GM21390 (cell line): Measurements from ENCODE around the gene BMPER.

Experiments
- ATAC-seq: cut with Tn5 transposase; IDR thresholded peaks from one replicate; pipeline ENCODE4 v1.9.1; 2021; ENCODE audit not compliant: unreplicated experiment

BMPER gene

GRCh38 chr7:33964417-33965182 is 59.3 kb downstream of the BMPER start:
- no peak for ATAC-seq

GRCh38 chr7:33965183-33965744 is 59.9 kb downstream of the BMPER start:
- no peak for ATAC-seq

GRCh38 chr7:33968591-33968990 is 63.3 kb downstream of the BMPER start:
- no peak for ATAC-seq

- ATAC-seq: no peak
Measured at GRCh38 chr7:33970536-33970935, 65.2 kb downstream of the BMPER start.

GRCh38 chr7:33971106-33971505 is 65.8 kb downstream of the BMPER start:
- ATAC-seq: no peak

- no peak for ATAC-seq
Measured at GRCh38 chr7:33973231-33974015, 68.1 kb downstream of the BMPER start.

- ATAC-seq: no peak
Measured at GRCh38 chr7:33979300-33979806, 74.0 kb downstream of the BMPER start.

- no peak for ATAC-seq
Measured at GRCh38 chr7:33979807-33980355, 74.5 kb downstream of the BMPER start.

GRCh38 chr7:33981226-33981625 is 75.9 kb downstream of the BMPER start:
- ATAC-seq: no peak

- ATAC-seq: no peak
Measured at GRCh38 chr7:33981671-33982424, 76.5 kb downstream of the BMPER start.

GRCh38 chr7:33982425-33982786 is 77.1 kb downstream of the BMPER start:
- no peak for ATAC-seq

GRCh38 chr7:33986451-33986850 is 81.1 kb downstream of the BMPER start:
- ATAC-seq: no peak

GRCh38 chr7:33986951-33987947 is 81.9 kb downstream of the BMPER start:
- ATAC-seq: no peak

GRCh38 chr7:33996899-33997298 is 91.6 kb downstream of the BMPER start:
- ATAC-seq: no peak

GRCh38 chr7:33998476-33998875 is 93.1 kb downstream of the BMPER start:
- no peak for ATAC-seq

- ATAC-seq: no peak
Measured at GRCh38 chr7:34011017-34011695, 105.8 kb downstream of the BMPER start.

- no peak for ATAC-seq
Measured at GRCh38 chr7:34011696-34012095, 106.4 kb downstream of the BMPER start.

- no peak for ATAC-seq
Measured at GRCh38 chr7:34013421-34013820, 108.1 kb downstream of the BMPER start.

GRCh38 chr7:34015651-34016050 is 110.3 kb downstream of the BMPER start:
- ATAC-seq: no peak
